Activated CD4-positive, alpha-beta T cell treated with anti-CD3 and anti-CD28 coated beads for 24 hours (primary cell): ENCODE results near the gene RAP1GAP.
"Not testable (repeated sequence)": the region's sequence is repeated elsewhere in the genome, so short reads cannot be mapped to it uniquely, and the experiment has no call there.

Source experiments
- DNase-seq, 2 donors: peaks; one replicate each; pipeline ENCODE4 v3.0.0-alpha.2; 2020; ENCODE audit warnings: low read depth in 2 of 2

RAP1GAP gene

DNA sequence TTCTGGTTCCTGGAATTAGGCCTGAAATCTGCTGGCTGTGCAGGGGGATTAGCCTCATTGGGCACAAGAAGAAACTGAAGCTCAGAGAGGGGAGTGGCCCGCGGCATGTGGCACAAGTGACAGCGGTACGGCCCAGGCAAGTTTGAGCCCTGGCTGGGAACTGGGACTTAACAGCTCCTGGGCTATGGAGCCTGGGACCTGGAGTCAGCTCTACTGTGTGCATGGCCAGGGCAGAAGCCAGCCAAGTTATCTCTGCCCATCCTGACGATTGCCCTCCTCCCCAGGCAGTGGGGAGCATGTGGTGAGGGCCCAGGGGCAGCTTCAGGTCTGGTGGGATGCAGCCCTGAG lies 98.7 kb downstream of the RAP1GAP start:
- DNase-seq: no peak

DNA sequence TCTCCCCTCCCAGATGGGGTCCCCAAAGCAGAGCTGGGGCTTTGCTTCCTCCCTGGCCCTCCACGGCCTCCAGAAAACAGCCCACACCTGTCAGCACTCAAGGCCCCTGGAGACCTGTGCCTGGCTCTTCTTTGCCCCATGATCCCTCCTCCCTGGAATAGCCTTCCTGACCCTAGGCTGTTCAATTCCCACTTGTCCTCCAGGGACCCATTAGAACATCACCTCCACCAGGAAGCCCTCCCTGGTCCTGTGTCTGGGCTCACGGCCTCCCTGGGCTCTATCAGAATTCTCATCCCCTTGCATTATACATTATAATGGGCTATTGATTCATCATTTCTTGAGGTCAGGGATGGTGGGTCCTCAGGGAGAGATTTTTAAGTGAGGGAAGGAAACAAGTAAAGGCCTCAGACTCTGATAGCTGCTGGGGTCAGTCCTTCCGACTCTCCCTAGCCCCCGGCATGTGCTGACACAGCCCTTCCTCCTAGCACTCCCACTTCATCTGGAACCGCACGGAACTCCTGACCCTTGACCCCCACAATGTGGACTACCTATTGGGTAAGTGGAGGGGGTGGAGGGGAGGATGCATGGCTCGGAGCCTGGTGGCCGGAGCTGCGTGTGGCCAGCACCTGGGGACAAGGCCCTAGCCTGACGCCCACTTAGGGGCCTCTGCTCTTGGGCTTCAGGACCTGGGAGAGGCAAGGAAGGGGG lies 99.2 kb downstream of the RAP1GAP start:
- no peak for DNase-seq

DNA sequence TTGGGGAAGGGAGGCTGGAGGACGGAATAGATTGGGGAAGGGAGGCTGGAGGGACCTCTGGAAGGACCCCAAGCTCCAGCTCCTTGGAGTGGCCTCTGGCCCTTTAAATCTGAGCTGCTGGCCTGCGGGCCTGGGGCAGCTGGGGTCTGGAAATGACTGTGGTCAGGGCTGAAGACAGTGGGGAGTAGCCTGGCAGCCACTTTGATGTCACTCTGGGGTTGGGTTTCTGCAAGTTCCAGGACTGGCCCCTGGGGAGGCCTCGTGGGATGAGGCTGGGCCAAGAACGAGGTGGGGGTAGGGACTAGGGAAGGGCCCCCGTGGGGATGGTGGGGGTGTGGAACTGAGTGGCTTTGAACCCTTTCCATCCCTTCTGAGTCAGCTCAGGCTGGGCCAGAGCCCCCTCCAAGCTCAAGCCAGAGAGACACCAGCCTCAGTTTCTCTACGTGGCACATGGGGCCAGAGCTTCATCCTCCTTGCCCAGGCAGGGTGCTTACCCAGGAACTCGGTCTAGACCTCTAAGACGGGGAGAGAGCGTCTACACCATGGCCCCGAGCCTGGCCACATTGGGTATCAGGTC lies 100.3 kb downstream of the RAP1GAP start:
- no peak for DNase-seq

DNA sequence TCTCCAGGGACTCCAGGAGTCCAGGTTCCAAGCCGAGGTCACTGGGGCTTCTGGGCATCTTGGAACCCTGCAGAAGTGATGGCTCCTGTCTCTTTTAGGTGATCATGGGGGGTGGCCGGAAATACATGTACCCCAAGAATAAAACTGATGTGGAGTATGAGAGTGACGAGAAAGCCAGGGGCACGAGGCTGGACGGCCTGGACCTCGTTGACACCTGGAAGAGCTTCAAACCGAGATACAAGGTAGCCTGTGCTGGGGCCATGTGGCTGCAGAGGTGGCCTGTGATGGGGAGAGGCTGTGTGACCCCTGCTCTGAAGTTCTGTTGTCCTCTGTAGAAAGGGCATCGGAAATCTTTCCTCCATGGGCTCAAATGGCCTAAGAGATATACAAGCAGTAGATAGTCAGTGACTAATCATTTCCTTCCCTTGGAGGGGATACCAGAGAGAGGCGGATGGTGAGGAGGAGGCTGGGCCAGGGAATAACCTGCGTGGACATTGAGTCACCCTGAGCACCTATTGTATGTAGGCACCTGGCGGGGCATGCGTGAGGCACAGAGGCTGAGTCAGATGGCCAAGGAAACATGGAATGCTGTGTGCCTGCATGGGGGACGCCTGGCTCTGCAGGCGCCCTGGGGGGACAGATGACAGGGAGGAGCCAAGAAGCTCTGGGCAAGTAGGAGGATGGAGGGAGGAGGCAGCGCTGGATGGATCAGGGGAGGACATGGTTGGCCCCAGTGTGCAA lies 101.0 kb downstream of the RAP1GAP start:
- no peak for DNase-seq

DNA sequence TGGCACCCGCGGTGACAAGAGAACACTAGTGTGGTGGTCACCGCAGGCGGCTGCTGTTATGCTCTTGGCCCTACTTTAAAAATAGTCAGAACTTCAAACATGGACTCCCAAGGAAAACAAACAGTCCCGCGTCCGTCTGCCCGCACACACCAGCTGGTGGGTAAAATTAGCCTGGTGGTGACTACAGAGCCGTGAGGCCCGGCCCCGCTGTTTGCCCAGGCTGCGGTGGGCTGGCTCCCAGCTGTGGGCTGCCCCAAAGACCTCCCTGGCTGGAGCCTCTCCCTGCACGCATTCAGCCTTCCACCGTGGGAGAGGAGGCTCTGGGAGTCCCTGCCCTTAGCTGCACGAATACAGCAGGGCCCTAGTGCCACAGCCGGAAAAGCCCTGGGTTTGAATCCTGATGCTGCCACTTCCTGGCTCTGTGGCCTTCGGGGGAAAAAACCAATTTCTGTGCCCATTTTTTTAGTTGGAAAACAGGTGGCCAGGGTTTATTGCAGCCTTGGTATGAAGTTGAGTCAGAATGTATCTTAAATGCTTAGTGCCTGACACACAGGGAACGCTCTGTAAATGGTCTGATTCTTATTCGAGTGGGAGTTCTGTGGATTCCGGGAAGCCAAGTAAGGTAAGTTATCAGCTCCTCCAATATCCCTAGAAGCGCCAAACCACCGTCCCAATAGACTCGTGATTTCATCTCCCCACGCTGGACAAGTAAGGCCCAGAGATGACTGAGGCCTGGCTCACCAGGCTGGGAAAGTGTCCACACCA lies 101.7 kb downstream of the RAP1GAP start:
- DNase-seq: no peak

DNA sequence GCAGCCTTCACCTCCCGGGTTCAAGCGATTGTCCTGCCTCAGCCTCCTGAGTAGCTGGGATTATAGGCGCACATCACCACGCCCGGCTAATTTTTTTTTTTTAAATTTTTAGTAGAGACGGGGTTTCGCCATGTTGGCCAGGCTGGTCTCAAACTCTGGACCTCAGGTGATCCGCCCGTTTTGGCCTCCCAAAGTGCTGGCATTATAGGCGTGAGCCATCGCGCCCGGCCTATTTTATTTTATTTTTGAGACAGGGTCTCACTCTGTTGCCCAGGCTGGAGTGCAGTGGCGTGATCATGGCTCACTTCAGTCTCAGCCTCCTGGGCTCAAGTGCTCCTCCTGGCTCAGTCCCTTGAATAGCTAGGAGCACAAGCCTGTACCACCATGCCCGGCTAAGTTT lies 102.8 kb downstream of the RAP1GAP start:
- not testable (repeated sequence) for DNase-seq

DNA sequence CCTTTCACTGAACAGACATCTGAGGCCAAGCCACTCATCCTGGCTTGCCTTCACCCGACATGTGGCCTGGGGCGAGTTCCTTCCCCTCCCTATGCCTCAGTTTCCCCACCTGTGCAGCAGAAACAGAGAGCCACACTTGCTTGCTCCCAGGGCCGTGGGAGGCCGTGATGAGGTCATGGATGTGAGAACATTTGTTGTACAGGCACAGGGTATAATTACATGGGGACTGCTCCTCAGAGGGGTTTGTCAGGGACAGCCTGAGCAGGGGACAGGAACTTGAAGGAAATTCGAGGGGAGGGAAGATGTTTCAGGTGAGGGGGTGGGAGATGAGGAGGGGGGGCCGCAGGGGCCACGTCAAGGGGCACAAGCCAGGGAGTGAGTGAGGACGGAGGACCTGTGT lies 103.9 kb downstream of the RAP1GAP start:
- DNase-seq: no peak

DNA sequence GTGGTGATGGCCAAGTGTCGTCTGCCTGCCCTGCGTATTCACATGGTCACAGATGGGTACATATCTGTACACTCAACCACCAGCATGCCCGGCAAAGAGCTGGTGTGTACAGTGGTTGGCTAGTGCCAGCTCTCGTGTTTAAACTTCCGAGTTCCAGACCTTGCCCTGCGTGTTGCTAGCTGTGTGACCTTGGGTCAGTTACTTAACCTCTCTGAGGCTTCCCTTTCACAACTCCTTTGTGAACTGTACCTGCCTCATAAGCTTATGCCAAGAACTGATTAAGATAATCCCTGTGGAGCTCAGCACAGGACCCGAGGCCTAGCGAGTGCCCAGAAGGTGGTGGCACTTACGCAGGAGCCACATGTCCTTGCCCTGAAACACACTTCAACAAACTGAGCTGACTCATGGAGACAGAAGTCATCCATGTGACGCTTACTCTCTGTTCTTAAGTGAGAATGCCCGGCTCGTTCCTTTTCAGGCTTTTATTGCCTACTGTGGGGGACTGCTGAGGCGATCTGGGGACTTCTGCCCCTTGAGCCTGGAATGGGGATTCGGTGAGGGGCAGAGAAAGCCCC lies 104.5 kb downstream of the RAP1GAP start:
- no peak for DNase-seq

DNA sequence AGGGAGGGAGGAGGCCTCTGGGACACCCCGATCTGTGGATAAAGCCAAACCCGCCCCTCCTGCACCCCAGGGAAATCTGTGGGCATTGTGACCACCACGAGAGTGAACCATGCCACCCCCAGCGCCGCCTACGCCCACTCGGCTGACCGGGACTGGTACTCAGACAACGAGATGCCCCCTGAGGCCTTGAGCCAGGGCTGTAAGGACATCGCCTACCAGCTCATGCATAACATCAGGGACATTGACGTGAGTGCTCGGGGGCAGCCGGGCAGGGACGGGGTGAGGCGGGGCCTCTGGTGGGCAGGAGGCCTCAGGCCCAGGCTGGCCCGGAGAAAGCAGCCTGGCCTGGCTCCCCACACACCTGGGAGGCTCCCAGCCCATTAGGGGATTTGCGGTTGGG lies 105.2 kb downstream of the RAP1GAP start:
- DNase-seq: no peak

DNA sequence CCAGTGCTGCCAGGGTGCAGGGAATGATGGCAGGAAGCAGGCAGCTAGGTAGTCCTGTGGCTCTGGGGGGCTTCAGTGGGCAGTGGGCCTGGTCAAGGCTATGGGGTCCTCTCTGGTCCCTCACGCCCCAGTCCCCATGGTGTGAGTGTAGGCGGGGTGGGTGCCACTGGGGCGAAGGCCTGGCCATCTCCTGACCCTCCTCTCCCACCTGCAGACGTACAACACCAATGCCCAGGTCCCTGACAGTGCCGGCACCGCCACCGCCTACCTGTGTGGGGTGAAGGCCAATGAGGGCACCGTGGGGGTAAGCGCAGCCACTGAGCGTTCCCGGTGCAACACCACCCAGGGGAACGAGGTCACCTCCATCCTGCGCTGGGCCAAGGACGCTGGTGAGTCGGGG lies 106.3 kb downstream of the RAP1GAP start:
- no peak for DNase-seq

DNA sequence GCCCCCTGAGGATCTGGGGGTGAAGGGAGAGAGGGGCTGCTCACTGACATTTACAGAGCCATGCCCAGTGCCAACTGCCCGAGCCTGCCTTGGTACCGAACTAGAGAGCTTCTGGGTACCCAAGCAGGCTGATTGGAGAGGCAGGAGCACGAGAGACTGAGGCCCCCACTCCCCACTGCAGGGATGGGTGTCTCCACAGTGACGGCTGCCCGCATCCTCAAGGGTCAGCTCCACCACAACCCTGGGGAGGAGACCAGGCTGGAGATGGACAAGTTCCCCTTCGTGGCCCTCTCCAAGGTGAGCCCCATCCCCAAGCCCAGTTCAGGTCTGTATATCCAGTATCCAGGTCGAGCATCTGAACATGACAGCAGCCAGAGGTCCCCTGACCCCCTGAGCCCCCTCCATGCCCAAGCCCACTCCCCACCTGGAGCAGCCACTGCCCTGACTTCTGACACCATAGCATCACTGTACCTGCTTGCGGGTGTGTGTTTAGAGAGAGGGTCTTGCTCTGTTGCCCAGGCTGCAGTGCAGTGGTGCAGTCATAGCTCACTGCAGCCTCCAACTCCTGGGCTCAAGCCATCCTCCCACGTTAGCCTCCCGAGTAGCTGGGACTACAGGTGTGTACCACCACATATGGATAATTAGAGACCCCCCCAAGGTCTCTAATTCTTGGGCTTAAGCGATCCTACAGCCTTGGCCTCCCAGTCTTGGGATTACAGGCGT lies 108.1 kb downstream of the RAP1GAP start:
- no peak for DNase-seq

DNA sequence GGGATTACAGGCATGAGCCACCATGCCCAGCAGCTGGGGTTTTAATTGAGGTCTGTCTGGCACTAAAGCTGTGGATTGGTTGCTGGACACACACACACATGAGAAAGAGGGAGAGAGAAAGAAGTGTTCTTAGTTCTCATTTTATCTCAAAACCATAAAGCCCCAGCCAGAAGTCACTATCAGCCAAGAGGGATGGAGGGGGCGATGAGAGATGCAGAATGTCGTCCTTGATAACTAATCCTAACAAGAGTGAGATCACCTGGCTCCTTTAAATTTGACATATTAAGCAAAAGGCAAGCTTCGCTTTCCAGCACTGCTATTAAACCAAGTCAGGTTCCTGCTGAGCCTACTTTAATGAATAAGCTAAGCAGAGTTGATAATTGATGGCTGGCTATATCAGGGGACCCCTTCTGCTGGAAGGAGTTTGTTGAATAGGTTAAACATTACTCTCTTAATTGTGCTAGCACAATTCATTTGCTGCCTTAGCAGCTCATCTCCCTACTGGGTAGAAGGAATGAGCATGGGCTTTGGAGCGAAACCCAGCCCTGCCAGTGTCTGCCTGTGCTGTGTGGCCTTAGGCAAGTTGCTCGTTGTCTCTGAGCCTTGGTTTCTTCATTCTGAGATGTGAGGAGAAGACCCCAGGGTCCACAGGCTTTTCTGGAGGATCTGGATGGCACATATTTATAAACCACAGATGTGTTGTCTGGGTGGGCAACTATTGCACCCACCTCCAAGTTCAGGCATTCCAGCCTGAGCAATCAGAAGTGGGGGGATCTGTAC lies 109.2 kb downstream of the RAP1GAP start:
- no peak for DNase-seq

DNA sequence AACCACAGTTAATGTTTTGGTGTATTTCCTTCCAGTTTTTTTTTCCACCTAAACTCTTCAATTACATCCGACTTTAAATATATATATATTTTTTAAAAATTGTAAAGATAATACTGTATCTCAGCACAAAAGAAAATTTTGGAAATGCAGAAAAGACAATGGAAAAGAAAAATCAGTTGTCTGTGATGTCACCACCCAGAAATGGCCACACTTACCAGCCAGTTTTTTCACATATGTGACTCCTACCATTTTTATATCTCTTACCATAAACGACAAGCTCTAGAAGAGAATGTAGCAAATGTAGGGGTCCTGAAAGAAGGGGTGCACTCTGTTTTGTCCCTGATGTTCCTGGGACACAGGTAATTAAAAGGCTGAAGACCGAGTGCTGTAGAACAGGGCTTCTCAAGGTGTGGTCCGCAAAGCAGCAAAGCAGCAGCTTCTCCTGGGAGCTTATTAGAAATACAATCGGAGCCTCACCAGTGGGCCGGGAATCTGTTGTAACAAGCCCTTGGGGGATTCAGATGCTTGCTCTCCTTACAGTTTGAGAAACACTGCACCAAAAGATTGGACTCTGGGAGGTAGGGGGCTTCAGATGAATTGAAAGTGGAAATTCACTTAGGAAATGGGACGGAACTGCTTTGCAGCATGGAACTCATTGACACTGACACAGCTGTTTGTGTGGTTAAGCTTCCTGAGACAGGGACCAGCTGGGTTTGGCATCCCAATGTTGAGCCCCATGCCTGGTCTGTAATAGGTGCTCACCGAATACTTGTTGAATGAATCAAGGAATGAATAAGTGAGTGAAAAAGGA lies 115.8 kb downstream of the RAP1GAP start:
- no peak for DNase-seq

DNA sequence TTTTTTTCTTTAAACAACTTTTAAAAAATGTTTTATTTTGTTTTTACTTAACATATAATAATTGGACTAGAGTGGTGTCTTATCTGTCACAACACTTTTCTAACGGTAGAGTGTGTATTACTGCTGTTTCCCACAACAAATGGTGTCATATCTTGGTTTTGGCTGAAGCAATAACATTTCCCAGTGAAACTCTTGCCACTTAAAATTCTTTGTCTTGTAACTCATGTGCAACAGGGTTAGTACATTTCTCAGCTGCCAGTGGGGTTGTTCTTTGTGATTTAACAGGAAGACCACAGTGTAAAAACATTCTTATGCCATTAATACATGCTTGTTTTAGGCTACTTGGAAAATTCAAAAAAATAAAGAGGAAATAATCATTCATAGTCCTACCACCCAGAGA lies 116.4 kb downstream of the RAP1GAP start:
- DNase-seq: no peak

DNA sequence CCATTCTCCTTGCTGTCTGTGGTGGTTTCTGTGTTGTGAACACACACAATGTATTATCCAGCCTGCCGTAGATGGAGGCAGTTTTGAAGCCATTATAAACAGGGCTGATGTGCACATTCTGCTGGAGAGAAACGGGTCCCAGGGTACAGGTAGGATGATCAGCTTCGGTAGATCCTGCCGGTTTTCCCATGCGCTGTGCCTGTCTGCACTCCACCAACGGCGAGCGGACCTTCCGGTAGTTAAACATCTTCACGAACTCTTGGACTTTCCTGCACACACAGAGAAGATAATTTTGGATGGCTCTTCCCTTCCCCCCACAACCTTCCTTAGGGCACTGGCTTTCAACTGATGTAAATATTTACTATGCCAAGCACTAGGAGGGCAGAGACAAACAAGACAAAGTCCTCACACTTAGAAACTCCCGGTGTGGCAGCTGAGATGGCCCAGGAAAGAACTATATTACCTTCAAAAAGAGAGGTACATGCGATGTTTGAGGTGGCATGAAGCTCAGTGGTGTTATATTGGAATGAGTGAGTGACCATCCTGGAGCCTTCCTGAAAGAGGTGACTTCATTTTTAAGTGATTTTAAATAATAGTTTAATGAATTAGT lies 118.2 kb downstream of the RAP1GAP start:
- no peak for DNase-seq

DNA sequence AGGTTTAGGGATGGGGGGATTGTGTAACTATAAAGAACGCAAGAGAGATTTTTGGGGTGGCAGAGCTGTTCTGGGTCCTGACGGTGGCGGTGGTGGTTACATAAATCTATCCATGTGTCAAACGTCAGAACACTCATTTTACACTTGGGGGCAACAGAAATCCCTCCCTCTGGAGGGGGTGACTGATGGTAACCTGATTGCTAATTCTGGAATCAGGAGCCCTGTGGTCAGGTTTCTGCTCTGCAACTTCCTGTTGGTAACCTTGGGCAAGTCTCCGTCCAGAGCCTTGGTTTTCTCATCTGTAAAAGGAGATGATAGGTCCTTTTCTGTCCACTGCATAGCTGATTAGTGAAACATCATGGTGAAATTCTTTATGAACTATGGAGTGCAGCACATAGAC lies 119.1 kb downstream of the RAP1GAP start:
- DNase-seq: no peak

DNA sequence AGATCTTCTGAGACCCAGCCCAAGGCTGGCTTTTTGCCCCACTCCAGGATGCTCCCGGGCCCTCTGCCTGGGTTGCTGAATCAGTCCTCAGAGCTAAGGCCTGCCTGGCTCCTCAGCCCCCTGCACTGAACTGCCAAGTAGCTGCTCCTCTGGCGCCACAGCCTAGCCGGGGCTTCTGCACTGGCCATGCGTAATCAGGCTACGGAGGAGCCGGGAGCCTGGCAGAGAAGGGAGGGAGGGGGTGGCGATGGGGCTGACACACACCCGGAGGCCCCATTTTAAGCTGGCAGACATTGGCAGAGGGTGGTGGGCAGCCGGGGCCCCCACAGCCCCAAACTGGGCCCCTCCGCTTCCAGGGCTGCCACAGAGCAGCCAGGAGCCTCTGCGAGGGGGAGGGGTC lies 121.3 kb downstream of the RAP1GAP start:
- DNase-seq: no peak
